Activated CD8-positive, alpha-beta T cell treated with anti-CD3 and anti-CD28 coated beads, Interleukin-2, amount 10 ng/mL, durations not matched to agents 7 days and 5 days (primary cell): Measurements from ENCODE around the gene TMEM38B. TPM values are rescaled to one million over a fixed set of nuclear protein-coding genes. Genes with fewer than 3 reads are reported as not detected.
"Not testable (repeated sequence)": the region's sequence is repeated elsewhere in the genome, so short reads cannot be mapped to it uniquely, and the experiment has no call there.

Source experiments
- ATAC-seq: fragments of 150-1000 bp; cut with Tn5 transposase; one replicate; pipeline ENCODE4 v1.10.0; 2021; ENCODE audit warnings: moderate library complexity
- CTCF ChIA-PET: fragments of 350-600 bp; sonication (Branson Sonifier 250); formaldehyde crosslinking; loops from one replicate; lab custom pipeline; 2021; ENCODE audit warnings: antibody characterized with exemption; lab: Charles Lee
- POLR2A ChIA-PET: fragments of 350-600 bp; sonication (Branson Sonifier 250); formaldehyde crosslinking; loops from one replicate; lab custom pipeline; 2021; ENCODE audit warnings: antibody characterized with exemption; lab: Charles Lee
- DNase-seq: peaks from one replicate; pipeline ENCODE4 v3.0.0-alpha.2; 2020
- H3K27ac Mint-ChIP-seq: one replicate; pipeline ENCODE4 v1.8.0; 2021; ENCODE audit warnings: mild to moderate bottlenecking, mixed read lengths
- H3K27me3 Mint-ChIP-seq: one replicate; pipeline ENCODE4 v1.8.0; 2021; ENCODE audit warnings: low read depth, mixed read lengths
- H3K36me3 Mint-ChIP-seq: one replicate; pipeline ENCODE4 v1.8.0; 2021; ENCODE audit warnings: low read depth, mixed read lengths
- H3K4me1 Mint-ChIP-seq: one replicate; pipeline ENCODE4 v1.8.0; 2021; ENCODE audit warnings: low read depth, mixed read lengths
- H3K4me3 Mint-ChIP-seq: one replicate; pipeline ENCODE4 v1.8.0; 2021; ENCODE audit warnings: mild to moderate bottlenecking, mixed read lengths
- H3K9me3 Mint-ChIP-seq: one replicate; pipeline ENCODE4 v1.8.0; 2022; ENCODE audit warnings: mixed read lengths; ENCODE audit not compliant: insufficient read depth
- total RNA-seq, 2 experiments: library from RNA; stranded (reverse); gene quantifications; one replicate each; pipeline ENCODE4 v1.2.3, GENCODE V29; 2021

The TMEM38B gene
- total RNA-seq, 2 experiments from 2014 or later, result 6.4 to 7.5 TPM

DNA sequence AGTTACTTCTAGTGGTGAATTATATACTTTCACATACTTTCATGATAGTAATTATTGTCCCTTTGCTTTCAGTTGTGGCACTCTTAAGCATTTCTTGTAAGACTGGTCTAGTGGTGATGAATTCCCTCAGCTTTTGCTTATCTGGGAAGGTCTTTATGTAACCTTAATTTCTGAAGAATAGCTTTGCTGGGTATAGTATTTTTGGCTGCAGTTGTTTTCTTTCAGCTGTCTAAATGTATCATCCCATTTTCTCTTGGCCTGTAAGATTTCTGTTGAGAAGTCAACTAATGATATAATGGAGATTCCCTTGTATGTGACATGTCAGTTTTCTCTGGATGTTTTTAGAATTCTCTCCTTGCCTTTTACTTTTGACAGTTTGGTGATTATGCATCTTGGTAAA is 41.0 kb downstream of the TMEM38B start:
- Mint-ChIP-seq H3K9me3 (peaks cover 34% of the 10 kb centered on the region), H3K27ac (no peak overlapping the region), H3K4me3 (no peak overlapping the region), H3K27me3 (no peaks in the 10 kb centered on the region), H3K4me1 (no peaks in the 10 kb centered on the region), H3K36me3 (peaks cover 27% of the 10 kb centered on the region)
- no peak for ATAC-seq
- ChIA-PET CTCF (no interaction called here), POLR2A (no interaction called here)
- no peak for DNase-seq

DNA sequence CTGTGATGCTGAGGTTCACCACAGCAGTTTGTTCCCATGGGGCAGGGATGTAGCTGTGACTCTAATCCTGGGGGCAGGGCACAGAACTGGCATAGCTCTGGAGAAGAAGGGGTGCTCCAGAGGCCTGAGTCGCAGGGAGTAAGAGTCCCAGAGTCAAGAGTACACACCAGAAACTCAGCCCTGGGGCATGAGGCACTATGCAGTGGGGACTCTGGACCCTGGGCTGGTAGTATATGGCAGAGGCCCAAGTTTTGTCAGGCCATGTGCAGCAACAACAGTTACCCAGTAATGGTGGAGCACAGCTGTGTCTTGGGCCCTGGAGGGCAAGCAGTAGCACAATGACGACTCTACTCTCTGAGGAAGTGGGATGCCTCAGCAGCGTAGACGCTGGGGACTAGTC is 42.9 kb downstream of the TMEM38B start:
- DNase-seq, result no peak
- ChIA-PET CTCF (interaction anchor here (1.7 kb wide), 1 partner anchor 19 kb away, joined by 5 read pairs; no protein-coding TSS in a partner anchor), POLR2A (no interaction called here)
- no peak overlapping the region for H3K4me3 Mint-ChIP-seq
- H3K27me3 Mint-ChIP-seq, result no peaks in the 10 kb centered on the region
- peaks cover 29% of the 10 kb centered on the region for H3K36me3 Mint-ChIP-seq
- no peak for ATAC-seq
- H3K27ac Mint-ChIP-seq, result no peak overlapping the region
- peaks cover 34% of the 10 kb centered on the region for H3K9me3 Mint-ChIP-seq
- H3K4me1 Mint-ChIP-seq, result no peaks in the 10 kb centered on the region

DNA sequence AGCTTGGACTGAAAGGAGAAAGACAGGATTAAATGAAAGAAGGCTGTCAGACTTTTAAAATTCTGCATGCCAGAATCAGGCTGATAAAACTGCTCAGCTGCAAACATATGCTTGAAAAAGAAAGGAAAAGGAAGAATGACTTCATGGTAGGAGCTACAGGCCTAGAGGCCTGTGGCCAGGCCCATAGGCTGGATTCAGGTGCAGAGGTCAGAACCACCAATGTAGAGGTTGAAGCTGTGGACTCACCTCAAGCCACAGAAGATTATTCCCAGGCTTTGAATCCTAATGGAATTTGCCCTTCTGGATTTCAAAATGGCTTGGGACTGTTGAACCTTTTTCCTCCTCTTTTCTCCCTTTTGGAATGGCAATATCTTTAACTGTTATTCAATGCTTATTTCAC is 47.7 kb downstream of the TMEM38B start:
- Mint-ChIP-seq H3K27me3 (no peaks in the 10 kb centered on the region), H3K4me3 (no peak overlapping the region), H3K9me3 (no peaks in the 10 kb centered on the region), H3K4me1 (no peaks in the 10 kb centered on the region), H3K36me3 (peaks cover 2% of the 10 kb centered on the region), H3K27ac (no peak overlapping the region)
- ATAC-seq (no peak), DNase-seq (no peak)
- CTCF ChIA-PET, result no interaction called here
- POLR2A ChIA-PET, result no interaction called here

DNA sequence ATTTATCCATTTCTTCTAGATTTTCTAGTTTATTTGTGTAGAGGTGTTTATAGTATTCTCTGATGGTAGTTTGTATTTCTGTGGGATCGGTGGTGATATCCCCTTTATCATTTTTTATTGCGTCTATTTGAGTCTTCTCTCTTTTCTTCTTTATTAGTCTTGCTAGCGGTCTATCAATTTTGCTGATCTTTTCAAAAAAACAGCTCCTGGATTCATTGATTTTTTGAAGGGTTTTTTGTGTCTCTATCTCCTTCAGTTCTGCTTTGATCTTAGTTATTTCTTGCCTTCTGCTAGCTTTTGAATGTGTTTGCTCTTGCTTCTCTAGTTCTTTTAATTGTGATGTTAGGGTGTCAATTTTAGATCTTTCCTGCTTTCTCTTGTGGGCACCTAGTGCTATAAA is 53.0 kb downstream of the TMEM38B start:
- DNase-seq, ATAC-seq, CTCF ChIA-PET, H3K4me1 Mint-ChIP-seq, H3K27ac Mint-ChIP-seq, POLR2A ChIA-PET, H3K9me3 Mint-ChIP-seq, H3K27me3 Mint-ChIP-seq, H3K4me3 Mint-ChIP-seq: not testable (repeated sequence)
- peaks cover 10% of the 10 kb centered on the region for H3K36me3 Mint-ChIP-seq

DNA sequence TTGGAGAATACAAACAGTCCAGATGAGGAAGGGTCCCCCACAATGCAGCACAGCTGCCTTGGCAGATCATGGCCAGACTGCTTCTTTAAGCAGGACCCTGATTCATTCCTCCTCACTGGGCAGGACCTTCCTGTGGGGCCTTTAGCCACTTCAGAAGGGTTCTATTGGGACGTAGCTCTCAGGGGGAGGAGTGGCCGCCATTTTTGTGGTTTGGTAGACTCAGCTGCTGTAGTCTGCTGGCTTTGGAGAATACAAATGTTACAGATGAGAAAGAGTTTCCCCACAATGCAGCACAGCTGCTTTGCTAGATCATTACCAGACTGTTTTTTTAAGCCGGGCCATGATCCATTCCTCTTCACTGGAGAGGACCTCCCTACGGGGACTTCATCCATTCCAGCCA is 57.4 kb downstream of the TMEM38B start:
- Mint-ChIP-seq H3K27ac (no peak overlapping the region), H3K4me3 (no peak overlapping the region), H3K36me3 (peaks cover 15% of the 10 kb centered on the region), H3K27me3 (no peaks in the 10 kb centered on the region), H3K4me1 (no peaks in the 10 kb centered on the region), H3K9me3 (peaks cover 18% of the 10 kb centered on the region)
- POLR2A ChIA-PET, result no interaction called here
- no peak for DNase-seq
- CTCF ChIA-PET, result no interaction called here
- no peak for ATAC-seq

DNA sequence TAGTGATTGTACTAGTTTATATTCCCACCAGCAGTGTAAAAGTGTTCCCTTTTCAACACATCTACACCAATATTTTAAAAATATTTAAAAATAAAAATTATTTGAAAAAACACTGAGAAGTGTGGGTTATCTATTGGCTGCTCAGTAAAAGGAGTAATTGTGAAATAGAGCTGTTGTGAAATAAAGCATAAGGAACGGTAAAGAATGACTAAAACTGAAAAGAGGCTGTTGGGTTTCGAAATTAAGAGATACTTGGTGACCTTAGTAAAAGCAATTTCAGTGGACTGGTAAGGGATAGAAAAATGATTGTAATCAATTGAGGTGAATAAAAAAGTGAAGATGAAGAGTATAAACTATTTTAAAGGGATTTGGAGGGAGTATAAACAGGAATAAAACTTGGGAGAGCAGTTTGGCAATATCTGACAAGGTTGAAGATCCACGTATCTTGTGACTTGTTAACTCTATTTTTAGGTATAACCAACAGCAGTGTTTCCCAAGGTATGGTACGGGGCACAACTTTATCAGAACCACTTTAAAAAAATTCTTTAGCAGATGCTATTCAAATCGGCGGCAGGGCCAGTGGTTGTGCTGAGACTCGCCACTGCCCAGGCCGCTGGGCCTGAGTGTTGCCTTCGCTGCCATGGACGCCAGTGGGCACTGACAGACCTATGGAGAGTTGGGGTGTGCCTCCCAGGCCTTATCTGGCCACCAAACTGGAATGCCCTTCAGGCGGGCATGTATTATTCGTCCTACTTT is 63.3 kb downstream of the TMEM38B start:
- Mint-ChIP-seq H3K27me3 (no peaks in the 10 kb centered on the region), H3K9me3 (peaks cover 11% of the 10 kb centered on the region), H3K27ac (no peak overlapping the region), H3K4me3 (no peak overlapping the region), H3K4me1 (no peaks in the 10 kb centered on the region), H3K36me3 (peaks cover 2% of the 10 kb centered on the region)
- ChIA-PET POLR2A (no interaction called here), CTCF (no interaction called here)
- ATAC-seq (no peak), DNase-seq (no peak)

DNA sequence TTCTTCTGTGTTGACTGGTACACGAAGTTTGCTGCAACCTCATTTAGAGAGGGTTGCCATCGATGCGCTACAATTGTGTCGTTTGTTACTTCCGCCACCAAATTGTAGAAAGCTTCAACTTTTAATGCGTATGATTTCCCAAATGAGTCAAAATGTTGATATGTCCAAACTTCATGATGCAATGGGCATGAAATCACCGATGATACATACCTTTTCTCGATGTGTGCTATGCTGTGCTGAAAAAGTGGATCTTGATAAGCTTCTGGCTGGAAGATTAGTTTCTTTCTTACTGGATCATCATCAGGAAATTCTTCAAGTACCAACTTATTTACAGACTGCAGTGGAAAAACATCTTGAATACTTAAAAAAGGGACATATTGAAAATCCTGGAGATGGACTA is 65.7 kb downstream of the TMEM38B start:
- Mint-ChIP-seq H3K27me3 (no peaks in the 10 kb centered on the region), H3K4me1 (no peaks in the 10 kb centered on the region), H3K9me3 (peaks cover 3% of the 10 kb centered on the region), H3K36me3 (no peaks in the 10 kb centered on the region), H3K4me3 (no peak overlapping the region), H3K27ac (no peak overlapping the region)
- DNase-seq (no peak), ATAC-seq (no peak)
- CTCF ChIA-PET, result no interaction called here
- POLR2A ChIA-PET, result no interaction called here

DNA sequence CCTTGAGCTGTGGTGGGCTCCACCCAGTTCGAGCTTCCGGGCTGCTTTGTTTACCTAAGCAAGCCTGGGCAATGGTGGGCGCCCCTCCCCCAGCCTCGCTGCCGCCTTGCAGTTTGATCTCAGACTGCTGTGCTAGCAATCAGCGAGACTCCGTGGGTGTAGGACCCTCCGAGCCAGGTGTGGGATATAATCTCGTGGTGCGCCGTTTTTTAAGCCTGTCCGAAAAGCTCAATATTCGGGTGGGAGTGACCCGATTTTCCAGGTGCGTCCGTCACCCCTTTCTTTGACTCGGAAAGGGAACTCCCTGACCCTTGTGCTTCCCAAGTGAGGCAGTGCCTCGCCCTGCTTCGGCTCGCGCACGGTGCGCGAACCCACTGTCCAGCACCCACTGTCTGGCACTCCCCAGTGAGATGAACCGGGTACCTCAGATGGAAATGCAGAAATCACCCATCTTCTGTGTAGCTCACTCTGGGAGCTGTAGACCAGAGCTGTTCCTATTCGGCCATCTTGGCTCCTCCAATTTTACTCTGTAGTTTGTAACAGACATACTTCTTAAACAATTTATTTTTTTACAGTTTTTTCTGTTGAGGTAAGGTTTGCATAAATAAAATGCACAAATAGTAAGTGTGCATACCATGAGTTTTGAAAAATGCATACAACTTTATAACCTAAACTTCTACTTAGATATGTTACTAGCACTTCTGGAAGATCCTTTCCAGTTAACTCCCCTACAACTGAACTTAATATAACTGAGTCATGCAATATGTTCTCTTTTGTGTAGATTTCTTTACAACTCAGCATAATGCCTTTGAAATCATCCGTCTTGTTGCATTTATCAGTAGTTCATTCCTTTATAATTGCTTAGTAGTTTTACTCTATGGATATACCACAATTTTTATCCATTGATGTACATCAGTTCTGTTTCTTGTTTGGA is 88.5 kb downstream of the TMEM38B start:
- H3K9me3 Mint-ChIP-seq, result peaks cover 15% of the 10 kb centered on the region
- DNase-seq, CTCF ChIA-PET, H3K4me1 Mint-ChIP-seq, H3K36me3 Mint-ChIP-seq, H3K27ac Mint-ChIP-seq, ATAC-seq, H3K27me3 Mint-ChIP-seq, POLR2A ChIA-PET, H3K4me3 Mint-ChIP-seq: not testable (repeated sequence)

DNA sequence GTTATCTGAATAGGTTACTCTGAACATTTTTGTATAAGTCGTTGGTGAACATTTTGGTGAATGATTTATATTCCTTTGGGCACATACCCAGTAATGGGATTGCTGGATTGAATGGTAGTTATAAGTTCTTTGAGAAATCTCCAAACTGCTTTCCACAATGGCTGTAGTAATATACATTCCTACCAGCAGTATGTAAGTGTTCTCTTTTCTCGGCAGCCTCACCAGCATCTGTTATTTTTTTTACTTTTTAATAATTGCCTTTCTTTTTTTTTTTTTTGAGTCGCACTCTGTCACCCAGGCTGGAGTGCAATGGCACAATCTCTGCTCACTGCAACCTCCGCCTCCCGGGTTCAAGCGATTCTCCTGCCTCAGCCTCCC is 89.1 kb downstream of the TMEM38B start:
- H3K4me3 Mint-ChIP-seq, DNase-seq, H3K27ac Mint-ChIP-seq, POLR2A ChIA-PET, H3K4me1 Mint-ChIP-seq, ATAC-seq, H3K36me3 Mint-ChIP-seq, CTCF ChIA-PET, H3K27me3 Mint-ChIP-seq: not testable (repeated sequence)
- H3K9me3 Mint-ChIP-seq, result peaks cover 22% of the 10 kb centered on the region

DNA sequence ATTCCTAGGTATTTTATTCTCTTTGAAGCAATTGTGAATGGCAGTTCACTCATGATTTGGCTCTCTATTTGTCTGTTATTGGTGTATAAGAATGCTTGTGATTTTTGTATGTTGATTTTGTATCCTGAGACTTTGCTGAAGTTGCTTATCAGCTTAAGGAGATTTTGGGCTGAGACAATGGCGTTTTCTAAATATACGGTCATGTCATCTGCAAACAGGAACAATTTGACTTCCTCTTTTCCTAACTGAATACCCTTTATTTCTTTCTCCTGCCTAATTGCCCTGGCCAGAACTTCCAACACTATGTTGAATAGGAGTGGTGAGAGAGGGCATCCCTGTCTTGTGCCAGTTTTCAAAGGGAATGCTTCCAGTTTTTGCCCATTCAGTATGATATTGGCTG is 92.5 kb downstream of the TMEM38B start:
- H3K27ac Mint-ChIP-seq, ATAC-seq, H3K4me3 Mint-ChIP-seq, H3K36me3 Mint-ChIP-seq, DNase-seq, H3K27me3 Mint-ChIP-seq, POLR2A ChIA-PET, CTCF ChIA-PET, H3K4me1 Mint-ChIP-seq: not testable (repeated sequence)
- peaks cover 22% of the 10 kb centered on the region for H3K9me3 Mint-ChIP-seq

DNA sequence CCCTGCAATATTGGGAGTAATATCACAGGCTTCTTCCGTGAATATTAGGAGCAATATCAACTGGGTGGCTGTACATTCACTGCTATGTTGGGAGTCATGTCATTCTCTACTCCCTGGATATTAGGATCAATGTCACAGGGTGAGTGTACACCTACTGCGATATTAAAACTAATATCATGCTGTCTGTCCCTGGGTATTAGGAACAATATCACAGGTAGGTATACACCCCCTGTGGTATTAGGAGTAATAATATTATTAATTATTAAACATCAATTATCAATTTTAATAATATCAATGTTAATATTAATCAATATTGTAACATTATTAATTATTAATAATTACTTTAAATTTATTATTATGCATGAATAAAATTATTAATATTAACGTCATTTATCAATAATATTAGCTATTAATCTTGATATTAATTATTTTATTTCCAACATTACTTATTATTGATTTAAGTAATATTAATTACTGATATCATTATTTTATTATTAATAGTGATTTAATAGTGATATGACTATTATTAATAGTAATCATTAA is 121.9 kb downstream of the TMEM38B start:
- H3K4me1 Mint-ChIP-seq, result no peaks in the 10 kb centered on the region
- H3K27me3 Mint-ChIP-seq, result no peaks in the 10 kb centered on the region
- ChIA-PET POLR2A (no interaction called here), CTCF (no interaction called here)
- no peak for DNase-seq
- no peak for ATAC-seq
- no peaks in the 10 kb centered on the region for H3K36me3 Mint-ChIP-seq
- H3K27ac Mint-ChIP-seq, result no peak overlapping the region
- H3K9me3 Mint-ChIP-seq, result peaks cover 22% of the 10 kb centered on the region
- no peak overlapping the region for H3K4me3 Mint-ChIP-seq

DNA sequence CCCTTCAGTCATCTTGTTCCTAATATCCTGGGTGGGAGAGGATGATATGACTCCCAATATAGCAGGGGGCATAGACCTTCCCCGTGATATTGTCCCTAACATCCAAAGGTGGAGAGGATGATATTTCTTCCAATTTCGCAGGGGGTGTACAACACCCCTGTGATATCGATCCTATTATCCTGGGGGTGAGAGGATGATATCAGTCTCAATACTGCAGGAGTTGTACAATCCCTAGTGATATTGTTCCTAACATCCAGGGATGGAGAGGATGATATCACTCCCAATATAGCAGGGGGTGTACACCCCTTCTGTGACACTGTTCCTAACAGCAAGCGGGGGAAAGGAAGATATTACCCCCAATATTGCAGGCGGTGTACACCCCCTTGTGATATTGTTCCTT is 122.6 kb downstream of the TMEM38B start:
- Mint-ChIP-seq H3K4me1 (no peaks in the 10 kb centered on the region), H3K36me3 (no peaks in the 10 kb centered on the region), H3K9me3 (peaks cover 20% of the 10 kb centered on the region), H3K4me3 (no peak overlapping the region), H3K27ac (no peak overlapping the region), H3K27me3 (no peaks in the 10 kb centered on the region)
- DNase-seq, result no peak
- ChIA-PET POLR2A (no interaction called here), CTCF (no interaction called here)
- ATAC-seq, result no peak
